BJ (cell line): ENCODE results near the gene INKA2. TPM values are rescaled to one million over a fixed set of nuclear protein-coding genes. Genes with fewer than 3 reads are reported as not detected.

Experiments used
- CTCF ChIA-PET: fragments of 350-600 bp; formaldehyde crosslinking; extraction: SDS; loops from one replicate; lab custom pipeline; 2021; ENCODE audit warnings: antibody characterized with exemption, inconsistent platforms; lab: Yijun Ruan, JAX
- POLR2A ChIA-PET: fragments of 300-600 bp; sonication (Branson Sonifier 250); formaldehyde crosslinking; extraction: SDS; loops from one replicate; lab custom pipeline; 2021; ENCODE audit warnings: antibody characterized with exemption; lab: Charles Lee
- DNase-seq: peaks from one replicate; pipeline ENCODE4 v3.0.0-alpha.2; 2011; ENCODE audit warnings: low read depth
- H3K27me3 ChIP-seq: 2 replicates; pipeline ENCODE4 v1.6.0; 2011; ENCODE audit warnings: low read length; ENCODE audit not compliant: control insufficient read depth, insufficient read depth
- H3K36me3 ChIP-seq: 2 replicates; pipeline ENCODE4 v1.5.1; 2011; ENCODE audit warnings: low read length; ENCODE audit not compliant: control insufficient read depth, insufficient read depth
- H3K4me3 ChIP-seq: 2 replicates; pipeline ENCODE4 v1.5.1; 2011; ENCODE audit warnings: low read depth, mild to moderate bottlenecking, control low read depth, low read length
- CTCF ChIP-seq: IDR thresholded peaks from 2 replicates; pipeline ENCODE4 v1.5.1; 2011; ENCODE audit warnings: low read depth, mild to moderate bottlenecking, control low read depth, inconsistent platforms, low read length, moderate library complexity; ENCODE audit not compliant: insufficient read depth
- polyA plus RNA-seq: library from polyadenylated mRNA; depleted of rRNA; stranded (reverse); fragments of >200 nt; gene quantifications from 2 replicates; pipeline ENCODE4 v1.2.3, GENCODE V29; 2011

INKA2 gene
- polyA plus RNA-seq, 1 experiment: 2.3 TPM

GRCh38 chr1:111761717-111762116, 22.5 kb upstream of the INKA2 start:
- CTCF ChIA-PET: interaction anchor here (1.2 to 3.0 kb wide), 3 partner anchors 9 to 280 kb away, joined by 3 to 11 read pairs (median 4); no protein-coding TSS in a partner anchor
- Histone ChIP-seq H3K4me3 (no peak overlapping the region), H3K36me3 (peaks cover 5% of the 10 kb centered on the region), H3K27me3 (no peaks in the 10 kb centered on the region)
- no peak for DNase-seq
- TF ChIP-seq CTCF: no peak
- POLR2A ChIA-PET: no interaction called here

GRCh38 chr1:111758373-111758772, 19.2 kb upstream of the INKA2 start:
- Histone ChIP-seq H3K27me3 (no peaks in the 10 kb centered on the region), H3K4me3 (no peak overlapping the region), H3K36me3 (peaks cover 4% of the 10 kb centered on the region)
- ChIA-PET POLR2A (no interaction called here), CTCF (interaction anchor here (1.0 kb wide), 1 partner anchor 9 kb away, joined by 3 read pairs; no protein-coding TSS in a partner anchor)
- no peak for DNase-seq
- no peak for TF ChIP-seq CTCF

GRCh38 chr1:111756124-111756513, 16.9 kb upstream of the INKA2 start:
- Histone ChIP-seq H3K4me3 (peak overlapping the region; percentile 90), H3K36me3 (peaks cover 2% of the 10 kb centered on the region; the same call in 1 of the 2 replicates), H3K27me3 (no peaks in the 10 kb centered on the region)
- no peak for TF ChIP-seq CTCF
- CTCF ChIA-PET: interaction anchor here (0.8 to 3.6 kb wide), 8 partner anchors 9 to 892 kb away, joined by 3 to 31 read pairs (median 7); no protein-coding TSS in a partner anchor
- POLR2A ChIA-PET: interaction anchor here (0.6 to 0.7 kb wide), 3 partner anchors 10 to 126 kb away, joined by 4 to 11 read pairs (median 5); no protein-coding TSS in a partner anchor
- DNase-seq: no peak

GRCh38 chr1:111755331-111756123, 16.3 kb upstream of the INKA2 start, which contains the start of gene DDX20:
TSS of gene DDX20 (plus strand) at chr1:111755901. CDS start at chr1:111755925, 24 bp downstream.
- ChIA-PET POLR2A (interaction anchor here (0.6 to 0.7 kb wide), 2 partner anchors 9 to 10 kb away, joined by 5 to 11 read pairs; no protein-coding TSS in a partner anchor), CTCF (interaction anchor here (0.6 to 3.6 kb wide), 16 partner anchors 8 to 892 kb away, joined by 3 to 31 read pairs (median 7); partner anchors contain the start of gene INKA2)
- Histone ChIP-seq H3K4me3 (peak within 1 kb of the TSS; percentile 90), H3K27me3 (no peaks in the 10 kb centered on the region), H3K36me3 (peaks cover 2% of the 10 kb centered on the region; the same call in 1 of the 2 replicates)
- peak; percentile 72 for TF ChIP-seq CTCF
- peak; percentile 86 for DNase-seq

- no peaks in the 10 kb centered on the region for H3K27me3 ChIP-seq
- ChIA-PET POLR2A (no interaction called here), CTCF (interaction anchor here (0.6 to 3.6 kb wide), 13 partner anchors 10 to 276 kb away, joined by 3 to 31 read pairs (median 7); partner anchors contain the start of gene INKA2)
- no peaks in the 10 kb centered on the region for H3K36me3 ChIP-seq
- no peak for TF ChIP-seq CTCF
- DNase-seq: no peak
- H3K4me3 ChIP-seq: peak overlapping the region; percentile 90
Measured at GRCh38 chr1:111754984-111755330, 15.8 kb upstream of the INKA2 start.
